Mammary epithelial cell (primary cell): ENCODE data around the gene BANP.
"Not testable (repeated sequence)": the region's sequence is repeated elsewhere in the genome, so short reads cannot be mapped to it uniquely, and the experiment has no call there.

Source experiments
- EZH2 ChIP-seq: IDR thresholded peaks from 2 replicates; pipeline ENCODE4 v1.6.1; 2012; ENCODE audit warnings: low read length, inconsistent platforms, borderline replicate concordance
- TF ChIP-seq, protein P1 (sequence below), 2 donors: IDR thresholded peaks in 1 of 2; conservative IDR thresholded peaks in 1 of 2; 2 replicates each; pipeline ENCODE4 v1.5.1; 2011 to 2012; ENCODE audit warnings: inconsistent platforms in 2 of 2, low read length in 2 of 2, mild to moderate bottlenecking in 2 of 2, control low read depth in 1 of 2, low read depth in 1 of 2; ENCODE audit not compliant: insufficient read depth in 1 of 2; ENCODE audit errors: extremely low read depth in 1 of 2

DNA sequence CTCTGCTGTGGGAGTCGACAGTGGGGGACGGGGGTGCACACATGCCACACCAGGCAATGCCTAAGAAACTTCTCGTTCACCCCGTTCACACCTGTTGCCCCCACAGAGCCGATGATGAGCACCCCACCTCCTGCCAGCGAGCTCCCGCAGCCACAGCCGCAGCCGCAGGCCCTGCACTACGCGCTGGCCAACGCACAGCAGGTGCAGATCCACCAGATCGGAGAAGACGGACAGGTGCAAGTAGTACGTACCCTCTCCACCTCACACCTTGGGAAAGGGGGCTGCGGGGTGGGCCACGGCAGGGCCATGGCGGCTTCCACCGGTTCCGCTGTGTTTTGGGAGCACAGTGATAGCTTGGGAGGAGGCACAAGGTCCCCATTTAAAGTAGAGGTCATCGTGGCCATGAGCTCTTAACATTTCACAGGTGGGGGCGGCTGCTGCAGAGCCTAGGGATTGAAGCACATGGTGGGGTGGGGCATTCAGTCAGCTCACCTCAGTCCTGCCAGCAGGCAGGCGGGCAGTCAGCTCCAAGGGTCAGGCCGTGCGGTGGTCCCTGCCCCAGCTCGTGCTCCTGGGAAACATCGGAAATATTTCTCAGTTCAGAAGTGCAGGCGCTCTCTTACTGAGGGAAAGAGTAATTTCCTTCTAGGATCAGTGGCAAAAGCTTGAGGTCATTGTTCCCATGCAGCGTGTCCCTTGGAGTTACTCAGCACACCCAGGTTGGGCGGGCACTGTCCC is 81.9 kb downstream of the BANP start:
- TF ChIP-seq, protein P1, sequence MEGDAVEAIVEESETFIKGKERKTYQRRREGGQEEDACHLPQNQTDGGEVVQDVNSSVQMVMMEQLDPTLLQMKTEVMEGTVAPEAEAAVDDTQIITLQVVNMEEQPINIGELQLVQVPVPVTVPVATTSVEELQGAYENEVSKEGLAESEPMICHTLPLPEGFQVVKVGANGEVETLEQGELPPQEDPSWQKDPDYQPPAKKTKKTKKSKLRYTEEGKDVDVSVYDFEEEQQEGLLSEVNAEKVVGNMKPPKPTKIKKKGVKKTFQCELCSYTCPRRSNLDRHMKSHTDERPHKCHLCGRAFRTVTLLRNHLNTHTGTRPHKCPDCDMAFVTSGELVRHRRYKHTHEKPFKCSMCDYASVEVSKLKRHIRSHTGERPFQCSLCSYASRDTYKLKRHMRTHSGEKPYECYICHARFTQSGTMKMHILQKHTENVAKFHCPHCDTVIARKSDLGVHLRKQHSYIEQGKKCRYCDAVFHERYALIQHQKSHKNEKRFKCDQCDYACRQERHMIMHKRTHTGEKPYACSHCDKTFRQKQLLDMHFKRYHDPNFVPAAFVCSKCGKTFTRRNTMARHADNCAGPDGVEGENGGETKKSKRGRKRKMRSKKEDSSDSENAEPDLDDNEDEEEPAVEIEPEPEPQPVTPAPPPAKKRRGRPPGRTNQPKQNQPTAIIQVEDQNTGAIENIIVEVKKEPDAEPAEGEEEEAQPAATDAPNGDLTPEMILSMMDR (conservative IDR thresholded peaks at IDR 0.05 in 1 of 2, IDR thresholded peaks at IDR 0.05 in 1 of 2; ENCODE audit: extremely low read depth in 1 of 2, insufficient read depth in 1 of 2, low read depth in 1 of 2, low read length in 2 of 2): not testable (repeated sequence)
- TF ChIP-seq EZH2: not testable (repeated sequence)
